Mesenchymal stem cell (in vitro differentiated cells and primary cell): ENCODE measurements around the gene APOA4.

Experiments
- DNase-seq: peaks from one replicate; pipeline ENCODE4 v3.0.0-alpha.2; 2013
- H2AFZ ChIP-seq: one replicate; pipeline ENCODE4 v1.6.1; 2013; ENCODE audit warnings: low read depth, mild to moderate bottlenecking, control low read depth, inconsistent platforms, low read length, moderate library complexity
- H2AK5ac ChIP-seq: 2 replicates; pipeline ENCODE4 v1.6.1; 2013; ENCODE audit warnings: low read length, moderate library complexity, mild to moderate bottlenecking, inconsistent platforms; ENCODE audit not compliant: severe bottlenecking
- H2BK120ac ChIP-seq: one replicate; pipeline ENCODE4 v1.6.1; 2013; ENCODE audit warnings: low read depth, mild to moderate bottlenecking, inconsistent platforms, low read length, moderate library complexity
- H2BK12ac ChIP-seq, 2 experiments: one replicate each; pipeline ENCODE4 v1.6.1; 2013; ENCODE audit warnings: inconsistent platforms in 2 of 2, low read length in 2 of 2, mild to moderate bottlenecking in 2 of 2, moderate library complexity in 2 of 2, control low read depth in 1 of 2
- H2BK15ac ChIP-seq: one replicate; pipeline ENCODE4 v1.6.1; 2013; ENCODE audit warnings: mild to moderate bottlenecking, low read depth, inconsistent platforms; ENCODE audit not compliant: poor library complexity, severe bottlenecking
- H2BK5ac ChIP-seq: 2 replicates; pipeline ENCODE4 v1.6.1; 2013; ENCODE audit warnings: low read depth, mild to moderate bottlenecking, low read length, control low read depth, inconsistent platforms; ENCODE audit not compliant: poor library complexity, severe bottlenecking
- H3K14ac ChIP-seq, 2 experiments: one replicate each; pipeline ENCODE4 v1.6.1; 2013; ENCODE audit warnings: inconsistent platforms in 2 of 2, low read length in 2 of 2, control low read depth in 1 of 2, mild to moderate bottlenecking in 1 of 2, moderate library complexity in 1 of 2
- H3K18ac ChIP-seq, 2 experiments: one replicate each; pipeline ENCODE4 v1.6.1; 2013; ENCODE audit warnings: inconsistent platforms in 2 of 2, low read length in 2 of 2, control low read depth in 1 of 2, low read depth in 1 of 2, mild to moderate bottlenecking in 1 of 2
- H3K23ac ChIP-seq, 2 experiments: one replicate each; pipeline ENCODE4 v1.6.1; 2013; ENCODE audit warnings: inconsistent platforms in 2 of 2, low read length in 2 of 2, mild to moderate bottlenecking in 2 of 2, moderate library complexity in 2 of 2, control low read depth in 1 of 2
- H3K27ac ChIP-seq: 2 replicates; pipeline ENCODE4 v1.5.1; 2013; ENCODE audit warnings: mild to moderate bottlenecking, moderate library complexity, low read length, control low read depth, inconsistent platforms; ENCODE audit not compliant: poor library complexity, severe bottlenecking
- H3K27me3 ChIP-seq, 2 experiments: 2 replicates each; pipeline versions ENCODE4 v1.6.1 to v1.7.0; 2013; ENCODE audit warnings: low read length in 2 of 2, mild to moderate bottlenecking in 2 of 2, moderate library complexity in 2 of 2, control low read depth in 1 of 2, inconsistent platforms in 1 of 2; ENCODE audit not compliant: control insufficient read depth in 1 of 2, insufficient read depth in 1 of 2
- H3K36me3 ChIP-seq, 2 experiments: 2 replicates each; pipeline versions ENCODE4 v1.6.1 to v1.7.0; 2013; ENCODE audit warnings: low read length in 2 of 2, control low read depth in 1 of 2, inconsistent platforms in 1 of 2, low read depth in 1 of 2, mild to moderate bottlenecking in 1 of 2; ENCODE audit not compliant: insufficient read depth in 2 of 2, control insufficient read depth in 1 of 2
- H3K4ac ChIP-seq, 2 experiments: one replicate each; pipeline ENCODE4 v1.6.1; 2013; ENCODE audit warnings: inconsistent platforms in 2 of 2, low read length in 2 of 2, mild to moderate bottlenecking in 2 of 2, moderate library complexity in 2 of 2, control low read depth in 1 of 2, low read depth in 1 of 2
- H3K4me1 ChIP-seq: 2 replicates; pipeline ENCODE4 v1.6.1; 2013; ENCODE audit warnings: low read depth, low read length, control low read depth; ENCODE audit not compliant: control insufficient read depth, insufficient read depth
- H3K4me2 ChIP-seq: 2 replicates; pipeline ENCODE4 v1.6.1; 2013; ENCODE audit warnings: low read length, mild to moderate bottlenecking, inconsistent platforms; ENCODE audit not compliant: poor library complexity, severe bottlenecking
- H3K4me3 ChIP-seq, 2 experiments: 2 replicates each; pipeline versions ENCODE4 v1.5.1 to v1.7.0; 2013; ENCODE audit warnings: low read length in 2 of 2, mild to moderate bottlenecking in 2 of 2, control low read depth in 1 of 2, low read depth in 1 of 2; ENCODE audit not compliant: insufficient read depth in 1 of 2
- H3K79me1 ChIP-seq: replicated peaks from 2 replicates; pipeline ENCODE4 v1.6.1; 2013; ENCODE audit warnings: mild to moderate bottlenecking, control low read depth, low read length, inconsistent platforms; ENCODE audit not compliant: poor library complexity, severe bottlenecking
- H3K9ac ChIP-seq: 2 replicates; pipeline ENCODE4 v1.7.0; 2013; ENCODE audit warnings: mild to moderate bottlenecking, low read length, moderate library complexity
- H3K9me3 ChIP-seq: 2 replicates; pipeline ENCODE4 v1.7.0; 2013; ENCODE audit warnings: mild to moderate bottlenecking, low read length; ENCODE audit not compliant: control insufficient read depth
- H4K8ac ChIP-seq: one replicate; pipeline ENCODE4 v1.6.1; 2013; ENCODE audit warnings: inconsistent platforms, mild to moderate bottlenecking, low read length, moderate library complexity
- H4K91ac ChIP-seq: one replicate; pipeline ENCODE4 v1.6.1; 2013; ENCODE audit warnings: mild to moderate bottlenecking, low read length, inconsistent platforms
- WGBS: methylation state at CpG from one replicate; pipeline ENCODE4 v1.1.7; 2013; ENCODE audit warnings: mixed read lengths; 5-methylcytosine and 5-hydroxymethylcytosine counted together

The APOA4 gene

DNA sequence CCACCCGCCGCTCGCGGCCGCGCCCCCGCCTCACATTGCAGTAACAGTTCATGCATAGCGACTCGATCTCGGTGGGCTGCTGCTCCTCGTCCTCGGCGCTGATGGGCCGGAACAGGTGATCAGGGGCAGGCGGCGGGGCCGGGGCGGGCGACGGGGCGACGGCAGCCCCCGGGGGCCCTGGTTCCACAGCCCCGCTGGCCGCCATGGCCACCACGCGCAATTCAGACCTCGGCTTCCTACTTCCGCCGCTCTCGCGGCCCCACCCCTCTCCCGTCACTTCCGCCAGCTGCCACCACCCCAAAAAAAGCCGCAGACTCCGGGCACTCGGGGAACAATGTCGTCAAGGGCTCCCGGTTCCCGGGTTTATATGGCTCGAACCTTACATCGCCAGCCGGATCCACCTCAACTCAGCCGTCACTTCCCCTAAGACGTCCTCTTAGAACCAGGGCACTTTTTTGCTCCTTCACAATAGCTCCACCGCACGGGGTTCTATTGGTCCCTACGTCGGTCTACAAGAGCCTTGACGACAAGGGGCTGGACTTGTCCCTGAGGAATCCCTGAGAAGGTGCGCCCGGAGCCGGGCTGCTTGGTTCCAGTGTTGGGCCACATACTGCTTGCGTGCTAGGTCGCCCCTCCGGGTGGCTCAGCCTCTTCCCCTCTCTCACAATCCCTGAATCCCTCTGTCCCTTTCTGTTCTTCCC, 35.2 kb downstream of the APOA4 start, which contains the start of gene ZPR1:
Gene ZPR1 (minus strand): TSS at position 238 of the 701 bp plus-strand sequence. CDS start 33 bp downstream, at position 205.
- peak within 1 kb of the TSS; percentile 88 for H3K4me2 ChIP-seq
- peak within 1 kb of the TSS; percentile 86 for H2AK5ac ChIP-seq
- 1% methylated on average over 53 of the region's 56 CpGs for WGBS
- peaks cover 25 to 39% of the 10 kb centered on the region in 2 experiments for H3K36me3 ChIP-seq
- H2BK5ac ChIP-seq: no peak within 1 kb of the TSS
- peak within 1 kb of the TSS; percentile 58 for H2BK15ac ChIP-seq
- H3K18ac ChIP-seq: peak within 1 kb of the TSS; percentile 83 to 89
- peak within 1 kb of the TSS; percentile 93 for H4K8ac ChIP-seq
- DNase-seq: peak; percentile 83
- H3K4ac ChIP-seq: peak within 1 kb of the TSS; percentile 26 to 66
- H3K4me3 ChIP-seq: peak within 1 kb of the TSS; percentile 95 to 97
- peak within 1 kb of the TSS in 1 of 2 experiments; percentile 14 for H3K23ac ChIP-seq
- H3K27me3 ChIP-seq: no peaks in the 10 kb centered on the region
- peak within 1 kb of the TSS; percentile 21 to 39 for H3K14ac ChIP-seq
- H2BK12ac ChIP-seq: no peak within 1 kb of the TSS
- H3K4me1 ChIP-seq: peaks cover 15% of the 10 kb centered on the region
- H3K9ac ChIP-seq: peak within 1 kb of the TSS; percentile 91
- peak within 1 kb of the TSS; percentile 72 for H4K91ac ChIP-seq
- peaks cover 23% of the 10 kb centered on the region for H3K79me1 ChIP-seq
- no peaks in the 10 kb centered on the region for H3K9me3 ChIP-seq
- H2BK120ac ChIP-seq: no peak within 1 kb of the TSS
- H2AFZ ChIP-seq: peak within 1 kb of the TSS; percentile 74
- H3K27ac ChIP-seq: no peak within 1 kb of the TSS

DNA sequence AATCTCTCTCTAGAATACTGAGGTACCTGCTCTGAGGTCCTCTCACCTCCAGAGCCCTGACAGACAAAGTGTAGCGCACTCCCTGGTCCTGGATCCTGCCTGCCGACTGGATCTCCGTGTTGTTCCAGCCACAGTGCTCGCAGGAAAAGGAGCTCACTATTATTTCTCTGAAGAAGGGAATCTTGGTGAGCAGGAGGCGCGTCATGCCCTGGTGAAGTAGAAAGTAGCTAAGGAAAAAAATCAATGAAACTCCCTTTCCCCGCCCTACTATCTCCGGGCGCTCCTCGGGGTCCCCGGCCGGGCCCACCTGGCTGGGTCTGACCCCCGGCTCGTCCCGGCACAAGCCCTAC, 35.7 kb downstream of the APOA4 start:
- H3K36me3 ChIP-seq: peaks cover 29 to 44% of the 10 kb centered on the region in 2 experiments
- peak overlapping the region; percentile 26 to 66 for H3K4ac ChIP-seq
- H4K8ac ChIP-seq: peak overlapping the region; percentile 73
- peak overlapping the region; percentile 20 for H2BK15ac ChIP-seq
- peak overlapping the region in 1 of 2 experiments; percentile 14 for H3K23ac ChIP-seq
- H3K9ac ChIP-seq: peak overlapping the region; percentile 91
- 1% methylated on average over 14 of the region's 15 CpGs for WGBS
- peak overlapping the region; percentile 88 for H3K4me2 ChIP-seq
- H2BK120ac ChIP-seq: no peak overlapping the region
- H3K9me3 ChIP-seq: no peaks in the 10 kb centered on the region
- peak overlapping the region; percentile 83 to 89 for H3K18ac ChIP-seq
- H2AFZ ChIP-seq: peak overlapping the region; percentile 74
- no peak overlapping the region for H2AK5ac ChIP-seq
- H3K4me1 ChIP-seq: peaks cover 13% of the 10 kb centered on the region
- H3K14ac ChIP-seq: no peak overlapping the region
- H3K27me3 ChIP-seq: no peaks in the 10 kb centered on the region
- H2BK12ac ChIP-seq: no peak overlapping the region
- H4K91ac ChIP-seq: peak overlapping the region; percentile 46
- H3K27ac ChIP-seq: no peak overlapping the region
- H3K79me1 ChIP-seq: peaks cover 25% of the 10 kb centered on the region
- peak; percentile 20 for DNase-seq
- peak overlapping the region; percentile 95 to 97 for H3K4me3 ChIP-seq
- H2BK5ac ChIP-seq: no peak overlapping the region

DNA sequence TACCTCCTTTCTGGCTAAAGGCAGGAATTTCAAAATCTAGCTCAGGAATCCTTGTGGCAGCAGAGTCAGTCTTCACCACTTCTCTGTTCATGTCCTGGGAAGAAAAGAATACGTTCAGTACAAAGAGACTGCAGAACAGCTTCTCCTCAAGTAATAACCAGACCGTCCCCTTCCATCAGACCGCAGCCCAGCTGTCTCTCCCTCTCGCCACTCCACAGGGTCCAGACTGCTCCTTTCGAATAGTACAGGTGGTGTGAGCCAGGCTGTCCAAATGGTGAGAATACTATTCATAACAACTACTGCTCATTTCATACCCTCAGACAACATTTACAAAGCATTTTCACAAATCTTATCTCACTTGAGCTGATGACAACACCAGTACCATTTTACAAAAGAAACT, 36.1 kb downstream of the APOA4 start:
- H2AK5ac ChIP-seq: no peak overlapping the region
- peaks cover 13% of the 10 kb centered on the region for H3K4me1 ChIP-seq
- H3K9me3 ChIP-seq: no peaks in the 10 kb centered on the region
- peak overlapping the region in 1 of 2 experiments; percentile 95 for H3K4me3 ChIP-seq
- H3K36me3 ChIP-seq: peaks cover 31 to 48% of the 10 kb centered on the region in 2 experiments
- H3K14ac ChIP-seq: no peak overlapping the region
- no peak overlapping the region for H4K91ac ChIP-seq
- no peak overlapping the region for H2BK5ac ChIP-seq
- no peak overlapping the region for H3K23ac ChIP-seq
- no peak overlapping the region for H3K27ac ChIP-seq
- no peaks in the 10 kb centered on the region for H3K27me3 ChIP-seq
- H3K18ac ChIP-seq: no peak overlapping the region
- peaks cover 26% of the 10 kb centered on the region for H3K79me1 ChIP-seq
- H2AFZ ChIP-seq: no peak overlapping the region
- H3K9ac ChIP-seq: peak overlapping the region; percentile 91
- 74% methylated on average over 5 of the region's 5 CpGs for WGBS
- no peak overlapping the region for H2BK120ac ChIP-seq
- H3K4me2 ChIP-seq: peak overlapping the region; percentile 88
- H2BK12ac ChIP-seq: no peak overlapping the region
- H2BK15ac ChIP-seq: no peak overlapping the region
- no peak overlapping the region for H4K8ac ChIP-seq
- H3K4ac ChIP-seq: no peak overlapping the region
- DNase-seq: no peak

DNA sequence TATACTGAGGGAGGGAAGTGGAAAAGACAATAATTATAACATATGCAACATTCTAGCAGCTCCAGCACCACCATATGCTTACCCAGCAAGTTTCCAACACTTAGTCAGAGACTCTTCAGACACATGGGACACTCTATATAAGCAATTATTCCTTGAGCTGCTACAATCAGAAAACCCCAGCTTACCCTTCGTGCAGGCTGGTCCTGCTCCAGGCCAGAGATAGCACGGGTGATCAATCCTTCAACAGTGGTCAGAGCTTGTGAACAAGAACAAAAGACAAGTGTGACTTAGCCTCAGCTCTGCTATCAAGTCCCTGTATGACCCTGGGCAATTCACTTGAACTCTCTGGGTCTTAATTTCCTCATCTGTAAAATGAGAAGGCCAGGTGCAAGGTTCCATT, 36.8 kb downstream of the APOA4 start:
- H3K36me3 ChIP-seq: peaks cover 35 to 52% of the 10 kb centered on the region in 2 experiments
- H3K4me3 ChIP-seq: peak overlapping the region in 1 of 2 experiments; percentile 95
- no peak overlapping the region for H2BK120ac ChIP-seq
- peaks cover 11% of the 10 kb centered on the region for H3K4me1 ChIP-seq
- no peak overlapping the region for H3K18ac ChIP-seq
- no peak for DNase-seq
- H3K9ac ChIP-seq: peak overlapping the region; percentile 91
- no peak overlapping the region for H2BK12ac ChIP-seq
- no peak overlapping the region for H3K4me2 ChIP-seq
- 90% methylated on average over 2 of the region's 2 CpGs for WGBS
- H3K27ac ChIP-seq: no peak overlapping the region
- H3K23ac ChIP-seq: no peak overlapping the region
- H3K27me3 ChIP-seq: no peaks in the 10 kb centered on the region
- H3K79me1 ChIP-seq: peaks cover 26% of the 10 kb centered on the region
- H4K8ac ChIP-seq: no peak overlapping the region
- no peak overlapping the region for H3K4ac ChIP-seq
- no peak overlapping the region for H2BK5ac ChIP-seq
- no peak overlapping the region for H2AK5ac ChIP-seq
- no peak overlapping the region for H4K91ac ChIP-seq
- no peak overlapping the region for H2AFZ ChIP-seq
- no peak overlapping the region for H2BK15ac ChIP-seq
- no peaks in the 10 kb centered on the region for H3K9me3 ChIP-seq
- no peak overlapping the region for H3K14ac ChIP-seq
